Panc1 (cell line): ENCODE data around the gene NOL11. TPM values are rescaled to one million over a fixed set of nuclear protein-coding genes. Genes with fewer than 3 reads are reported as not detected.
A peak's percentile ranks its signal among the peaks of the same experiment; 100 is the strongest.
"Not testable (repeated sequence)": the region's sequence is repeated elsewhere in the genome, so short reads cannot be mapped to it uniquely, and the experiment has no call there.

Experiments
- ATAC-seq: fragments of 200-7000 bp; cut with Tn5 transposase; 2 replicates; pipeline ENCODE4 v1.9.1; 2020; ENCODE audit warnings: mild to moderate bottlenecking, moderate library complexity
- BruUV-seq: library from RNA; stranded (reverse); fragments of 400-500 nt; replicated peaks from 2 replicates; lab custom pipeline; 2021; lab: Mats Ljungman, UMichigan
- CTCF ChIA-PET: fragments of 300-600 bp; sonication (Branson Sonifier 250); formaldehyde crosslinking; loops from one replicate; lab custom pipeline; 2022; ENCODE audit warnings: antibody characterized with exemption; lab: Charles Lee
- POLR2A ChIA-PET: fragments of 300-600 bp; sonication (Branson Sonifier 250); formaldehyde crosslinking; loops from one replicate; lab custom pipeline; 2022; ENCODE audit warnings: antibody characterized with exemption; lab: Charles Lee
- DNase-seq: peaks from one replicate; pipeline ENCODE4 v3.0.0-alpha.2; 2010; ENCODE audit warnings: low read depth, low spot score
- H3K27ac ChIP-seq: 2 replicates; pipeline ENCODE4 v1.5.1; 2011; ENCODE audit warnings: mild to moderate bottlenecking, low read length, inconsistent platforms
- H3K27me3 ChIP-seq: fragments of 200-500 bp; sonication (Bioruptor generic); 2 replicates; pipeline ENCODE4 v1.6.0; 2014; ENCODE audit warnings: low read length, inconsistent platforms; ENCODE audit not compliant: control insufficient read depth, insufficient read depth
- H3K36me3 ChIP-seq: fragments of 200-500 bp; sonication (Bioruptor generic); 2 replicates; pipeline ENCODE4 v1.5.1; 2014; ENCODE audit warnings: inconsistent platforms, mild to moderate bottlenecking, low read length, moderate library complexity; ENCODE audit not compliant: control insufficient read depth, insufficient read depth
- H3K4me1 ChIP-seq: 2 replicates; pipeline ENCODE4 v1.5.1; 2011; ENCODE audit warnings: inconsistent platforms, mild to moderate bottlenecking, low read length, moderate library complexity; ENCODE audit not compliant: control insufficient read depth, insufficient read depth
- H3K4me3 ChIP-seq, 2 experiments: 2 replicates each; pipeline ENCODE4 v1.5.1; 2011 to 2012; ENCODE audit warnings: low read depth in 2 of 2, low read length in 2 of 2, mild to moderate bottlenecking in 2 of 2, inconsistent platforms in 1 of 2, moderate library complexity in 1 of 2
- H3K9me3 ChIP-seq: fragments of 200-500 bp; sonication (Bioruptor generic); 2 replicates; pipeline ENCODE4 v1.5.1; 2014; ENCODE audit warnings: low read depth, mild to moderate bottlenecking, inconsistent platforms, low read length, moderate library complexity; ENCODE audit not compliant: control insufficient read depth, insufficient read depth
- POLR2AphosphoS5 ChIP-seq: IDR thresholded peaks from 2 replicates; pipeline ENCODE4 v1.6.1; 2012; ENCODE audit warnings: mild to moderate bottlenecking, low read depth, low read length, moderate library complexity
- SIN3A ChIP-seq: IDR thresholded peaks from 2 replicates; pipeline ENCODE4 v1.6.1; 2012; ENCODE audit warnings: low read depth, mild to moderate bottlenecking, low read length, moderate library complexity, borderline replicate concordance; ENCODE audit not compliant: insufficient read depth
- TCF7L2 ChIP-seq: IDR thresholded peaks from 2 replicates; pipeline ENCODE4 v1.6.1; 2011; ENCODE audit warnings: mild to moderate bottlenecking, low read depth, low read length, inconsistent platforms
- in situ Hi-C: cut with HindIII; loops from 2 replicates; pipeline ENCODE4 v1.10.0; 2016; ENCODE audit warnings: low sequenced_read_pairs, low pct_unique_long_range_greater_than_20kb
- intact Hi-C: fragments of 100-400 bp; cut with micrococcal nuclease; formaldehyde crosslinking; loops from one replicate; pipeline ENCODE4 v1.10.0; 2022; ENCODE audit not compliant: unreplicated experiment
- total RNA-seq: library from RNA; stranded (reverse); gene quantifications from one replicate; pipeline ENCODE4 v1.2.1, GENCODE V29; 2021; ENCODE audit not compliant: unreplicated experiment
- TF ChIP-seq, protein P1 (sequence below), 2 experiments: IDR thresholded peaks; 2 replicates each; pipeline ENCODE4 v1.6.1; 2011 to 2012; ENCODE audit warnings: low read depth in 2 of 2, control low read depth in 1 of 2, low read length in 1 of 2, mild to moderate bottlenecking in 1 of 2, moderate library complexity in 1 of 2; ENCODE audit not compliant: insufficient read depth in 1 of 2
- TF ChIP-seq, protein P2 (sequence below): fragments of 450-650 bp; IDR thresholded peaks from 2 replicates; pipeline ENCODE4 v1.5.1; 2017; ENCODE audit warnings: mild to moderate bottlenecking

The NOL11 gene
- total RNA-seq, 1 experiment from 2014 or later = 41.0 TPM

DNA sequence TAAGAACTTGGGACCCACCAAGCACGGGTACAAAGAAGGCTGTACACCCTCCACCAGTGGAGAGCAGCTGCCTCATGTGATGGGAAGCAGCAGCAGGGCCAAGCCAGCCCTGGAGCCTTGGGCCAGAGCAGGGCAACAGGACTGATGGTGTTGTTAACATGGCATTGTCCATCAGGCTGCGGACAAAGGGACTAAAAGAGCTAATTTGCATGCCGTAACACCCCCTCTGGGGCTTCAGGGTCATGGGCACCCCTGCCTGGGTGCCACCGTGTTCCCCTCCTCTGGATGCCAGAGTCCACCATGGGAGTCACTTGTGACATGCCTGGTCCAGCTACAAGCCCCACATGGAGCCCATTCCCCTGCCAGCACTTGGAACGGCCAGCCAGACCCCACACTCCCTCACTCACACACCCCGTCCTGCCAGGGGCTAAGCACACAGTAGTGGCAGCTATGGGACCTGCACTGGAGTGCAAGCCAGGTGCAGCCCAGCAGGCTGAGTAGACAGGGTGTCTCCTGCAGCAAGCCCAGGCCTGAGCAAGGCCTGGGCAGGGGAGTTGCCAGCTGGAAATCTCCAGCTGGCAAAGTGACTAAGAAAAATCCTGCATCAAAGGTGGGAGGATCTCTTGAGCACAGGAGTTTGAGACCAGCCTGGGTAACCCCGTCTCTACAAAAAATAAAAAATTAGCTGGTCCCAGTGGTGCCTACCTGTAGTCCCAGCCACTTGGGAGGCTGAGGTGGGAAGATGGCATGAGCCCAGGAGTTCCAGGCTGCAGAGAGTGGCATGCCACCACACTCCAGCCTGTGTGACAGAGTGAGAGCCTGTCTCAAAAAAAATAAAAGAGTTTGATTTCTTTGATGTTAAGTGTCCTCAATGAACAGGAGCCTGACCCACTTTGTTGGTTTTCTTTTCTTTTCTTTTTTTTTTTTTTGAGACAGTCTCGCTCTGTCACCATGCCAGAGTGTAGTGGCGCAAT lies 33.7 kb downstream of the NOL11 start:
- in situ Hi-C loops = no loop called here
- DNase-seq (no peak), ATAC-seq (peak; percentile 45; the same call in 1 of the 2 replicates)
- no peaks in the 10 kb centered on the region for H3K9me3 ChIP-seq
- no TSS peak for BruUV-seq
- intact Hi-C loops = no loop called here
- H3K27ac ChIP-seq = no peak overlapping the region
- no peak overlapping the region for H3K4me3 ChIP-seq
- ChIA-PET POLR2A (no interaction called here), CTCF (no interaction called here)
- H3K27me3 ChIP-seq = no peaks in the 10 kb centered on the region
- H3K4me1 ChIP-seq = no peaks in the 10 kb centered on the region
- H3K36me3 ChIP-seq = peaks cover 3% of the 10 kb centered on the region; the same call in 1 of the 2 replicates
- TF ChIP-seq, protein P1, sequence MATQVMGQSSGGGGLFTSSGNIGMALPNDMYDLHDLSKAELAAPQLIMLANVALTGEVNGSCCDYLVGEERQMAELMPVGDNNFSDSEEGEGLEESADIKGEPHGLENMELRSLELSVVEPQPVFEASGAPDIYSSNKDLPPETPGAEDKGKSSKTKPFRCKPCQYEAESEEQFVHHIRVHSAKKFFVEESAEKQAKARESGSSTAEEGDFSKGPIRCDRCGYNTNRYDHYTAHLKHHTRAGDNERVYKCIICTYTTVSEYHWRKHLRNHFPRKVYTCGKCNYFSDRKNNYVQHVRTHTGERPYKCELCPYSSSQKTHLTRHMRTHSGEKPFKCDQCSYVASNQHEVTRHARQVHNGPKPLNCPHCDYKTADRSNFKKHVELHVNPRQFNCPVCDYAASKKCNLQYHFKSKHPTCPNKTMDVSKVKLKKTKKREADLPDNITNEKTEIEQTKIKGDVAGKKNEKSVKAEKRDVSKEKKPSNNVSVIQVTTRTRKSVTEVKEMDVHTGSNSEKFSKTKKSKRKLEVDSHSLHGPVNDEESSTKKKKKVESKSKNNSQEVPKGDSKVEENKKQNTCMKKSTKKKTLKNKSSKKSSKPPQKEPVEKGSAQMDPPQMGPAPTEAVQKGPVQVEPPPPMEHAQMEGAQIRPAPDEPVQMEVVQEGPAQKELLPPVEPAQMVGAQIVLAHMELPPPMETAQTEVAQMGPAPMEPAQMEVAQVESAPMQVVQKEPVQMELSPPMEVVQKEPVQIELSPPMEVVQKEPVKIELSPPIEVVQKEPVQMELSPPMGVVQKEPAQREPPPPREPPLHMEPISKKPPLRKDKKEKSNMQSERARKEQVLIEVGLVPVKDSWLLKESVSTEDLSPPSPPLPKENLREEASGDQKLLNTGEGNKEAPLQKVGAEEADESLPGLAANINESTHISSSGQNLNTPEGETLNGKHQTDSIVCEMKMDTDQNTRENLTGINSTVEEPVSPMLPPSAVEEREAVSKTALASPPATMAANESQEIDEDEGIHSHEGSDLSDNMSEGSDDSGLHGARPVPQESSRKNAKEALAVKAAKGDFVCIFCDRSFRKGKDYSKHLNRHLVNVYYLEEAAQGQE (IDR thresholded peaks at IDR 0.05; ENCODE audit: insufficient read depth in 1 of 2, low read depth in 2 of 2, low read length in 1 of 2) = no peak
- no peak for TF ChIP-seq POLR2AphosphoS5
- no peak for TF ChIP-seq SIN3A
- TF ChIP-seq, protein P2, sequence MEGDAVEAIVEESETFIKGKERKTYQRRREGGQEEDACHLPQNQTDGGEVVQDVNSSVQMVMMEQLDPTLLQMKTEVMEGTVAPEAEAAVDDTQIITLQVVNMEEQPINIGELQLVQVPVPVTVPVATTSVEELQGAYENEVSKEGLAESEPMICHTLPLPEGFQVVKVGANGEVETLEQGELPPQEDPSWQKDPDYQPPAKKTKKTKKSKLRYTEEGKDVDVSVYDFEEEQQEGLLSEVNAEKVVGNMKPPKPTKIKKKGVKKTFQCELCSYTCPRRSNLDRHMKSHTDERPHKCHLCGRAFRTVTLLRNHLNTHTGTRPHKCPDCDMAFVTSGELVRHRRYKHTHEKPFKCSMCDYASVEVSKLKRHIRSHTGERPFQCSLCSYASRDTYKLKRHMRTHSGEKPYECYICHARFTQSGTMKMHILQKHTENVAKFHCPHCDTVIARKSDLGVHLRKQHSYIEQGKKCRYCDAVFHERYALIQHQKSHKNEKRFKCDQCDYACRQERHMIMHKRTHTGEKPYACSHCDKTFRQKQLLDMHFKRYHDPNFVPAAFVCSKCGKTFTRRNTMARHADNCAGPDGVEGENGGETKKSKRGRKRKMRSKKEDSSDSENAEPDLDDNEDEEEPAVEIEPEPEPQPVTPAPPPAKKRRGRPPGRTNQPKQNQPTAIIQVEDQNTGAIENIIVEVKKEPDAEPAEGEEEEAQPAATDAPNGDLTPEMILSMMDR = no peak
- TF ChIP-seq TCF7L2 = no peak

DNA sequence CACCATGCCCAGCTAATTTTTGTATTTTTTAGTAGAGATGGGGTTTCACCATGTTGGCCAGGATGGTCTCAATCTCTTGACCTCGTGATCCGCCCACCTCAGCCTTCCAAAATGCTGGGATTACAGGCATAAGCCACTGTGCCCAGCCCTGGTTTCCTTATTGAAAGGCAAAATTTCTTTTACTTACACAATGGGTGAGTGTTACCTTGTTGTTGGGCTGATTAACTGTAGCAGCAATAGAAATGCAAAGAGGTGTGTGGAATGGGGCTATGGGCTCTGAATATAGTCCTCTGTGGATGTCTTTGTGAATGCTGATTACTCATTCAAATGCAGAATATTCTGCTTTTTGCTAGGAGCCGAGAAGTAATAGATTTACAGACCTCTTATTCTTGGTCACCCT lies 34.4 kb downstream of the NOL11 start:
- DNase-seq, intact Hi-C loops, H3K27ac ChIP-seq, H3K9me3 ChIP-seq, POLR2A ChIA-PET, H3K36me3 ChIP-seq, ATAC-seq, H3K27me3 ChIP-seq, H3K4me1 ChIP-seq, CTCF ChIA-PET, H3K4me3 ChIP-seq, in situ Hi-C loops, BruUV-seq: not testable (repeated sequence)

DNA sequence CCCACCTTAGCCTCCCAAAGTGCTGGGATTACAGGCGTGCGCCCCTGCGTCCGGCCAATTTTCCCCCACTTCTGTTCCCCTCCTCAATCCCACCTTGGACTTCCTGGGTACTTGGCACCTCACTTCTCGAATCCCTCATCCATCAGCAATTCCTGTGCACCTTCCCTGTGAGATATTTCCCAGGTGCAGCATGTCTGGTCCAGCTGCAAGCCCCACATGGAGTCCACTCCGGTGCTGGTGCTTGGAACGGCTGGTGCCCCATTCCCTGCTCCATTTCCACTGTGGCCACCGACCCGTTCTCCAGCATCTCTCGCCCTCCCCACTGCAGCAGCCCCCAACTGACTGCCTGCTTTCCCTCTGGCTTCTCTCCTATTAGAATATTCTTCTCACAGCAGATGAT lies 35.3 kb downstream of the NOL11 start:
- no TSS peak for BruUV-seq
- no peak overlapping the region for H3K27ac ChIP-seq
- ChIA-PET CTCF (no interaction called here), POLR2A (no interaction called here)
- in situ Hi-C loops = no loop called here
- no peaks in the 10 kb centered on the region for H3K9me3 ChIP-seq
- H3K4me1 ChIP-seq = no peaks in the 10 kb centered on the region
- no peak for DNase-seq
- H3K36me3 ChIP-seq = no peaks in the 10 kb centered on the region; the same call in 1 of the 2 replicates
- TF ChIP-seq TCF7L2 (no peak), SIN3A (no peak)
- H3K4me3 ChIP-seq = no peak overlapping the region
- no peaks in the 10 kb centered on the region for H3K27me3 ChIP-seq
- no peak for ATAC-seq
- intact Hi-C loops = no loop called here
